Hepatocyte (in vitro differentiated cells): Measurements from ENCODE around the gene SC5D. TPM values are rescaled to one million over a fixed set of nuclear protein-coding genes. Genes with fewer than 3 reads are reported as not detected.

Experiments
- DNase-seq: peaks from one replicate; pipeline ENCODE4 v3.0.0-alpha.2; 2016; ENCODE audit warnings: low spot score
- H2AFZ ChIP-seq: fragments of 200-600 bp; sonication (generic); 2 replicates; pipeline ENCODE4 v1.6.0; 2016; ENCODE audit warnings: antibody characterized with exemption, mild to moderate bottlenecking
- H3K27ac ChIP-seq: fragments of 200-600 bp; sonication (generic); 2 replicates; pipeline ENCODE4 v1.5.1; 2016; ENCODE audit warnings: mild to moderate bottlenecking
- H3K27me3 ChIP-seq: fragments of 200-600 bp; sonication (generic); 2 replicates; pipeline ENCODE4 v1.6.1; 2016
- H3K36me3 ChIP-seq: fragments of 200-600 bp; sonication (generic); replicated peaks from 2 replicates; pipeline ENCODE4 v1.5.1; 2016; ENCODE audit warnings: low read depth; ENCODE audit not compliant: insufficient read depth
- H3K4me1 ChIP-seq: fragments of 200-600 bp; sonication (generic); 2 replicates; pipeline ENCODE4 v1.5.1; 2016; ENCODE audit warnings: mild to moderate bottlenecking, moderate library complexity; ENCODE audit not compliant: insufficient read depth
- H3K4me2 ChIP-seq: fragments of 200-600 bp; sonication (generic); 2 replicates; pipeline ENCODE4 v1.6.0; 2016
- H3K4me3 ChIP-seq: fragments of 200-600 bp; sonication (generic); 2 replicates; pipeline ENCODE4 v1.5.1; 2016; ENCODE audit warnings: mild to moderate bottlenecking
- H3K79me2 ChIP-seq: fragments of 200-600 bp; sonication (generic); 2 replicates; pipeline ENCODE4 v1.6.0; 2017; ENCODE audit warnings: mild to moderate bottlenecking
- H3K9me2 ChIP-seq: fragments of 200-600 bp; sonication (generic); replicated peaks from 2 replicates; pipeline ENCODE4 v1.6.0; 2017; ENCODE audit warnings: mild to moderate bottlenecking; ENCODE audit not compliant: insufficient read depth
- H3K9me3 ChIP-seq: fragments of 200-600 bp; sonication (generic); 2 replicates; pipeline ENCODE4 v1.5.1; 2016; ENCODE audit warnings: low read depth, mild to moderate bottlenecking
- H4K20me1 ChIP-seq: fragments of 200-600 bp; sonication (generic); 2 replicates; pipeline ENCODE4 v1.6.0; 2016; ENCODE audit warnings: mild to moderate bottlenecking; ENCODE audit not compliant: insufficient read depth, poor library complexity, severe bottlenecking
- CTCF ChIP-seq: fragments of 200-600 bp; sonication (generic); IDR thresholded peaks from 2 replicates; pipeline ENCODE4 v1.5.1; 2016; ENCODE audit warnings: antibody characterized with exemption, mild to moderate bottlenecking; ENCODE audit not compliant: poor library complexity
- EZH2 ChIP-seq: fragments of 200-600 bp; sonication (generic); IDR thresholded peaks from 2 replicates; pipeline ENCODE4 v1.6.1; 2016; ENCODE audit warnings: antibody characterized with exemption, mild to moderate bottlenecking, borderline replicate concordance
- EZH2phosphoT487 ChIP-seq: fragments of 200-600 bp; sonication (generic); IDR thresholded peaks from one replicate; pipeline ENCODE4 v1.6.1; 2018; ENCODE audit warnings: antibody characterized with exemption, mild to moderate bottlenecking, low read depth, moderate library complexity; ENCODE audit not compliant: unreplicated experiment, severe bottlenecking
- WGBS: methylation state at CpG from one replicate; pipeline ENCODE4 v1.1.6; 2016; ENCODE audit warnings: low lambda C conversion rate; ENCODE audit errors: missing lambda C conversion rate; 5-methylcytosine and 5-hydroxymethylcytosine counted together
- polyA plus RNA-seq: library from polyadenylated mRNA; unstranded; fragments of >200 nt; fragmentation: Nextera tagmentation; extraction: Ambion mirVana; gene quantifications from 2 replicates; pipeline ENCODE4 v1.2.1, GENCODE V29; 2016
- total RNA-seq: library from RNA; depleted of rRNA; stranded (reverse); fragments of >200 nt; gene quantifications from 2 replicates; pipeline ENCODE4 v1.2.3, GENCODE V29; 2014

Gene SC5D
- total and polyA plus RNA-seq, 2 experiments from 2014 or later, result 124 to 164 TPM

- no peak for TF ChIP-seq CTCF
- TF ChIP-seq EZH2phosphoT487, result no peak
- no peak for TF ChIP-seq EZH2
- Histone ChIP-seq H2AFZ (no peak overlapping the region), H3K27ac (no peak overlapping the region), H3K79me2 (no peaks in the 10 kb centered on the region), H3K9me2 (no peaks in the 10 kb centered on the region), H3K4me3 (no peak overlapping the region), H3K9me3 (no peaks in the 10 kb centered on the region), H3K4me1 (peaks cover 5% of the 10 kb centered on the region), H4K20me1 (no peaks in the 10 kb centered on the region), H3K27me3 (no peaks in the 10 kb centered on the region), H3K36me3 (no peaks in the 10 kb centered on the region), H3K4me2 (no peak overlapping the region)
- DNase-seq, result no peak
- 21% methylated on average over 1 of the region's 1 CpG for WGBS
Observed at GRCh38 chr11:121257976-121258375, 34.6 kb upstream of the SC5D start.

DNA sequence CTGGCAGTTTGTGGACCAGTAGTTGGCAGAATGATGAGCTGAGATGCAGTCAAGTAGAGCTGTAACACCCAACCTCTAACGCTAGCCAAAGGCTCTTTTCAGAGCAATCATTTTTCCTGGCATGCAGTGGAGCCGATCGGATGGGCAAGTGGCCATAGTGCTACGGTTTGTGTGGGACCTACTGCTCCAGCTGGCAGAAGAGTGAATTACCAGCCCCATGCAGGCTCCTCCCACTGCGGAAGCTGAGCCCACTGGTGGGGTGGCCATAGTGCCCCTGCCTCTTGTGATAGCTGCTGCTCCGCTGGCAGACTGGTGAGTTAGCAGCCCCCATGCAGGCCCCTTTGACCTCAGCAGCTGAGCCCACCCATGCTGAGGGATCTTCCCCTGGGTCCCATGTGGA, 27.0 kb upstream of the SC5D start:
- H3K36me3 ChIP-seq, result no peaks in the 10 kb centered on the region
- no peaks in the 10 kb centered on the region for H3K9me2 ChIP-seq
- TF ChIP-seq CTCF (no peak), EZH2 (no peak)
- no peak overlapping the region for H2AFZ ChIP-seq
- H3K4me3 ChIP-seq, result no peak overlapping the region
- H3K27ac ChIP-seq, result no peak overlapping the region
- no peaks in the 10 kb centered on the region for H3K4me1 ChIP-seq
- no peak for DNase-seq
- H4K20me1 ChIP-seq, result no peaks in the 10 kb centered on the region
- H3K4me2 ChIP-seq, result no peak overlapping the region
- no peaks in the 10 kb centered on the region for H3K79me2 ChIP-seq
- H3K27me3 ChIP-seq, result no peaks in the 10 kb centered on the region
- no peaks in the 10 kb centered on the region for H3K9me3 ChIP-seq
- WGBS, result 81% methylated on average over 6 of the region's 6 CpGs

- Histone ChIP-seq H3K9me3 (no peaks in the 10 kb centered on the region), H4K20me1 (no peaks in the 10 kb centered on the region), H3K4me3 (no peak overlapping the region), H3K27me3 (no peaks in the 10 kb centered on the region), H3K27ac (no peak overlapping the region), H2AFZ (no peak overlapping the region), H3K4me1 (no peaks in the 10 kb centered on the region), H3K4me2 (no peak overlapping the region), H3K36me3 (no peaks in the 10 kb centered on the region), H3K79me2 (no peaks in the 10 kb centered on the region), H3K9me2 (no peaks in the 10 kb centered on the region)
- TF ChIP-seq CTCF (no peak), EZH2 (no peak), EZH2phosphoT487 (no peak)
- 52% methylated on average over 2 of the region's 2 CpGs for WGBS
- no peak for DNase-seq
Observed at GRCh38 chr11:121268581-121268980, 24.0 kb upstream of the SC5D start.

DNA sequence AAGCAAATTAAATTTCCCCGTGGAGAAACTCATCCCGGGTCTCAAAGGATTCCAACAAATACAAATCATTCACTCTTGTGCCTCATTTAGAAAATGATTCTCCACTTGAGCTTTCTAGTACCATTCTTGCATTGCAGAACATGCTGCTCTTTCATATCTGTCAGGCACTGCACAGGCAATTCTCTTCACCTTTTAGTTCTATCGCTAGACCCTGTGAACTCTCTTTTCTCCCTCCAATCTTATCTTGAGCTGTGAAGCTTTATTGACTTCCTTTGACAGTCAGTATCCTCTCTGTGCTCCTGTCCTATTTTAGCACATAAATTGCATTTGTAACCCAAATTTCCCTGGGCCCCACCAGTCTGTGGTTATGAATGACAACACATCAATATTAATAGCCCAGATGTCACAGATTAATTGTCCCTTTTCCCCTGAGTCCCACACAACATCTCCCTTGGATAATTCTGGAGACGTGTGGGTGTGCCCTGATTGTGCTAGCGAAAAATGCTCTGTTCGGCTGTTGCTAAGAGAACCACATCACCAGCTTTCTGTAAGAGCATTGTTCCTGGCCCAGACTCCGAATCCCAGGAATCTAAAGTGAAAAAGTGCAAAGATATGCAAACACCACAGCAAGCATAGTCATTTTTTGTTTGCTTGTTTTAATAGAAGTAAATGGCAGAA, 22.4 kb upstream of the SC5D start:
- H3K4me2 ChIP-seq, result no peak overlapping the region
- H3K27me3 ChIP-seq, result no peaks in the 10 kb centered on the region
- no peaks in the 10 kb centered on the region for H3K4me1 ChIP-seq
- no peak overlapping the region for H3K27ac ChIP-seq
- no peak overlapping the region for H2AFZ ChIP-seq
- no peaks in the 10 kb centered on the region for H3K9me3 ChIP-seq
- DNase-seq, result no peak
- no peaks in the 10 kb centered on the region for H3K36me3 ChIP-seq
- H3K79me2 ChIP-seq, result no peaks in the 10 kb centered on the region
- TF ChIP-seq EZH2 (no peak), CTCF (no peak), EZH2phosphoT487 (no peak)
- WGBS, result 52% methylated on average over 7 of the region's 7 CpGs
- H4K20me1 ChIP-seq, result no peaks in the 10 kb centered on the region
- H3K4me3 ChIP-seq, result no peak overlapping the region
- no peaks in the 10 kb centered on the region for H3K9me2 ChIP-seq
